CD14-positive monocyte (primary cell): Measurements from ENCODE around the gene CST2. TPM values are rescaled to one million over a fixed set of nuclear protein-coding genes. Genes with fewer than 3 reads are reported as not detected.

ENCODE experiments used
- DNase-seq, 3 donors: peaks; one replicate each; pipeline ENCODE4 v3.0.0-alpha.2; 2011 to 2022
- H2AFZ ChIP-seq: 2 replicates; pipeline ENCODE4 v1.6.0; 2012; ENCODE audit warnings: mild to moderate bottlenecking, low read depth, low read length, inconsistent platforms; ENCODE audit not compliant: insufficient read depth, poor library complexity, severe bottlenecking
- H3K27ac ChIP-seq, 2 donors: 1 replicate in 1 of 2; 2 replicates in 1 of 2; pipeline ENCODE4 v1.5.1; 2012 to 2013; ENCODE audit warnings: low read length in 2 of 2, control low read depth in 1 of 2, inconsistent platforms in 1 of 2, low read depth in 1 of 2, mild to moderate bottlenecking in 1 of 2
- H3K27me3 ChIP-seq, 2 donors: one replicate each; pipeline versions ENCODE4 v1.6.0 to v1.6.1; 2011 to 2013; ENCODE audit warnings: low read length in 2 of 2; ENCODE audit not compliant: control insufficient read depth in 2 of 2, insufficient read depth in 2 of 2
- H3K36me3 ChIP-seq, 2 donors: replicated peaks in 1 of 2; 1 replicate in 1 of 2; 2 replicates in 1 of 2; pipeline versions ENCODE4 v1.5.1 to v1.6.1; 2012 to 2013; ENCODE audit warnings: low read length in 2 of 2, control low read depth in 1 of 2, inconsistent platforms in 1 of 2, mild to moderate bottlenecking in 1 of 2; ENCODE audit not compliant: insufficient read depth in 2 of 2, control insufficient read depth in 1 of 2
- H3K4me1 ChIP-seq, 2 donors: 1 replicate in 1 of 2; 2 replicates in 1 of 2; pipeline versions ENCODE4 v1.5.1 to v1.6.1; 2012 to 2013; ENCODE audit warnings: low read length in 2 of 2, control low read depth in 1 of 2, inconsistent platforms in 1 of 2, mild to moderate bottlenecking in 1 of 2, moderate library complexity in 1 of 2; ENCODE audit not compliant: insufficient read depth in 2 of 2, control insufficient read depth in 1 of 2
- H3K4me2 ChIP-seq: replicated peaks from 2 replicates; pipeline ENCODE3; 2012; ENCODE audit warnings: low read length, moderate library complexity, mild to moderate bottlenecking; ENCODE audit not compliant: poor library complexity, severe bottlenecking; ENCODE audit errors: extremely low read depth
- H3K4me3 ChIP-seq, 3 experiments: fragments of 200-600 bp in 1 of 3; sonication (generic) in 1 of 3; replicated peaks in 1 of 3; 1 replicate in 2 of 3; 2 replicates in 1 of 3; pipeline ENCODE4 v1.5.1; 2011 to 2013; ENCODE audit warnings: low read length in 3 of 3, mild to moderate bottlenecking in 3 of 3, control low read depth in 2 of 3, low read depth in 2 of 3, inconsistent platforms in 1 of 3, moderate library complexity in 1 of 3
- H3K79me2 ChIP-seq: 2 replicates; pipeline ENCODE4 v1.6.0; 2012; ENCODE audit warnings: mild to moderate bottlenecking, control low read depth, inconsistent platforms, low read length, moderate library complexity; ENCODE audit not compliant: insufficient read depth
- H3K9ac ChIP-seq: 2 replicates; pipeline ENCODE4 v1.6.0; 2017; ENCODE audit warnings: low read length, mild to moderate bottlenecking; ENCODE audit not compliant: insufficient read depth, poor library complexity, severe bottlenecking
- H3K9me3 ChIP-seq, 2 donors: replicated peaks in 1 of 2; 1 replicate in 1 of 2; 2 replicates in 1 of 2; pipeline versions ENCODE4 v1.5.1 to v1.6.1; 2012 to 2013; ENCODE audit warnings: low read length in 2 of 2, control low read depth in 1 of 2; ENCODE audit not compliant: control insufficient read depth in 1 of 2, insufficient read depth in 1 of 2
- H4K20me1 ChIP-seq: 2 replicates; pipeline ENCODE4 v1.6.0; 2012; ENCODE audit warnings: mild to moderate bottlenecking, low read length, control low read depth, moderate library complexity; ENCODE audit not compliant: insufficient read depth
- H3K27ac Mint-ChIP-seq, 7 donors: one replicate each; pipeline ENCODE4 v1.8.0; 2020; ENCODE audit warnings: mild to moderate bottlenecking in 7 of 7, mixed read lengths in 7 of 7, moderate library complexity in 6 of 7, inconsistent platforms in 2 of 7
- H3K27me3 Mint-ChIP-seq, 3 donors: one replicate each; pipeline ENCODE4 v1.8.0; 2021 to 2022; ENCODE audit warnings: low read depth in 3 of 3, mild to moderate bottlenecking in 3 of 3, mixed read lengths in 3 of 3, moderate library complexity in 3 of 3, inconsistent platforms in 1 of 3
- H3K36me3 Mint-ChIP-seq, 2 donors: one replicate each; pipeline ENCODE4 v1.8.0; 2020; ENCODE audit warnings: mixed read lengths in 2 of 2, inconsistent platforms in 1 of 2, mild to moderate bottlenecking in 1 of 2
- H3K4me1 Mint-ChIP-seq: one replicate; pipeline ENCODE4 v1.8.0; 2020; ENCODE audit warnings: mild to moderate bottlenecking, mixed read lengths
- H3K4me3 Mint-ChIP-seq, 2 donors: one replicate each; pipeline ENCODE4 v1.8.0; 2020; ENCODE audit warnings: mild to moderate bottlenecking in 2 of 2, mixed read lengths in 2 of 2, moderate library complexity in 1 of 2
- H3K9me3 Mint-ChIP-seq, 7 donors: one replicate each; pipeline ENCODE4 v1.8.0; 2020 to 2022; ENCODE audit warnings: mixed read lengths in 7 of 7, mild to moderate bottlenecking in 6 of 7, moderate library complexity in 6 of 7, inconsistent platforms in 2 of 7
- WGBS: methylation state at CpG from one replicate; pipeline ENCODE4 v1.1.5; 2013; ENCODE audit warnings: missing lambda C conversion rate; ENCODE audit not compliant: insufficient coverage; 5-methylcytosine and 5-hydroxymethylcytosine counted together
- intact Hi-C, 2 donors: fragments of 100-400 bp; cut with micrococcal nuclease; formaldehyde crosslinking; loops; one replicate each; pipeline versions ENCODE4 v1.15.0 to v1.15.1; 2023
- polyA plus RNA-seq, 3 donors: library from polyadenylated mRNA; depleted of rRNA in 1 of 3; unstranded in 2 of 3; stranded (reverse) in 1 of 3; fragments of 300-500 nt in 2 of 3; fragments of >200 nt in 1 of 3; fragmentation: Illumina TruSeq in 2 of 3; gene quantifications; 1 replicate in 2 of 3; 2 replicates in 1 of 3; pipeline ENCODE4 v1.2.3, GENCODE V29; 2012 to 2021
- TF ChIP-seq, protein P1 (sequence below): fragments of 200-600 bp; IDR thresholded peaks from one replicate; pipeline ENCODE4 v1.8.0; 2022; ENCODE audit warnings: antibody characterized with exemption, mild to moderate bottlenecking

The CST2 gene
- polyA plus RNA-seq, 3 donors = not detected

DNA sequence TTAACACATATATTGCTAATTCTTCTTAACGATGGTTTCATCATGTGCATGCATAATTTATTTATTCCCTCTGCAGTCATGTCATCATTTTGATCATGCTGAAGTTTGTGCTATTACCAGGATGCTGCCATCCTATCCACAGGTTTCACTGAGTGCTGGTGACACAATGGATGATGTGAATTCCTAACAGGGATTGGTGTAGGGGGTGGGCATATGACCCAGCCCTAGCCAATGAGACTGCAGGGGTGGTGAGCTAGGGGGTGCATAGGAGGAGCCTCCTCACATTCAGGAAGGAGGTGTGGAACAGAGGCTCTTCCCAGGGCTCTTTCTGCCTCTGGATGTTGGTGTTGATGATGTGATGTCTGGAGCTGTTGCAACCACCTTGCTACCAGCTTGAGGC is 45.5 kb upstream of the CST2 start:
- H3K4me3 ChIP-seq = no peak overlapping the region
- no peaks in the 10 kb centered on the region for H3K4me1 Mint-ChIP-seq
- no peak overlapping the region for H3K4me3 Mint-ChIP-seq
- H3K9ac ChIP-seq = no peak overlapping the region
- no peak overlapping the region for H3K4me2 ChIP-seq
- no peak for DNase-seq
- no peaks in the 10 kb centered on the region for H3K36me3 Mint-ChIP-seq
- H3K4me1 ChIP-seq = no peaks in the 10 kb centered on the region
- intact Hi-C loops = no loop called here
- no peaks in the 10 kb centered on the region for H3K9me3 ChIP-seq
- peaks cover 2 to 14% (median 12%) of the 10 kb centered on the region in 3 donors for H3K27me3 Mint-ChIP-seq
- H3K27ac Mint-ChIP-seq = no peak overlapping the region
- H4K20me1 ChIP-seq = no peaks in the 10 kb centered on the region
- no peak overlapping the region for H2AFZ ChIP-seq
- H3K9me3 Mint-ChIP-seq = peaks cover 0 to 2% (median 0%) of the 10 kb centered on the region in 7 donors
- no peaks in the 10 kb centered on the region for H3K36me3 ChIP-seq
- no peaks in the 10 kb centered on the region for H3K79me2 ChIP-seq
- no peak overlapping the region for H3K27ac ChIP-seq
- H3K27me3 ChIP-seq = peaks cover 0 to 5% of the 10 kb centered on the region in 2 donors
- WGBS = no CpG with 5 or more reads among the region's 1 CpG
- TF ChIP-seq, protein P1, sequence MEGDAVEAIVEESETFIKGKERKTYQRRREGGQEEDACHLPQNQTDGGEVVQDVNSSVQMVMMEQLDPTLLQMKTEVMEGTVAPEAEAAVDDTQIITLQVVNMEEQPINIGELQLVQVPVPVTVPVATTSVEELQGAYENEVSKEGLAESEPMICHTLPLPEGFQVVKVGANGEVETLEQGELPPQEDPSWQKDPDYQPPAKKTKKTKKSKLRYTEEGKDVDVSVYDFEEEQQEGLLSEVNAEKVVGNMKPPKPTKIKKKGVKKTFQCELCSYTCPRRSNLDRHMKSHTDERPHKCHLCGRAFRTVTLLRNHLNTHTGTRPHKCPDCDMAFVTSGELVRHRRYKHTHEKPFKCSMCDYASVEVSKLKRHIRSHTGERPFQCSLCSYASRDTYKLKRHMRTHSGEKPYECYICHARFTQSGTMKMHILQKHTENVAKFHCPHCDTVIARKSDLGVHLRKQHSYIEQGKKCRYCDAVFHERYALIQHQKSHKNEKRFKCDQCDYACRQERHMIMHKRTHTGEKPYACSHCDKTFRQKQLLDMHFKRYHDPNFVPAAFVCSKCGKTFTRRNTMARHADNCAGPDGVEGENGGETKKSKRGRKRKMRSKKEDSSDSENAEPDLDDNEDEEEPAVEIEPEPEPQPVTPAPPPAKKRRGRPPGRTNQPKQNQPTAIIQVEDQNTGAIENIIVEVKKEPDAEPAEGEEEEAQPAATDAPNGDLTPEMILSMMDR = no peak

DNA sequence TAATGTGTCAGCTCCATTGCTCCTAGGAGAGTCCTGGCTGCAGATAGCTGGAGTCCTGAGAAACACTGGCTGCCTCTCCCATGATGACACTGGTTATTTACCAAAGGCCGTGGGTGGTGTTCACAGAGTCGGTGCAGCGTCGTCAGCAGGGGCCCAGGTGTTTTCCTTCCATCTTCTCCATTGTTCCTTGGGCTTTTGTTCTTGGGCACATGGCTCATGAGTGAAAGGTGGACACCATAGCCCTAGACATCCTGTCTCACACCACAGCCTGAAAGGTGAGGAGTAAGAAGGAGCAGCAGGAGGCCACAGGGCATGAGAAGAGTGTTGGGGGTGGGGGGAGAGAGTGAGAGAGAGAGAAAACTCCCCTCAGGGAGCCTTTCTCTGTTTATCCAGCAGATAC is 43.9 kb upstream of the CST2 start:
- Histone ChIP-seq H4K20me1 (no peaks in the 10 kb centered on the region), H3K36me3 (no peaks in the 10 kb centered on the region), H3K79me2 (no peaks in the 10 kb centered on the region), H3K27ac (no peak overlapping the region), H2AFZ (no peak overlapping the region), H3K9me3 (no peaks in the 10 kb centered on the region), H3K4me1 (no peaks in the 10 kb centered on the region), H3K4me2 (no peak overlapping the region), H3K27me3 (peaks cover 3 to 8% of the 10 kb centered on the region in 2 donors), H3K9ac (no peak overlapping the region), H3K4me3 (no peak overlapping the region)
- no peak overlapping the region for H3K4me3 Mint-ChIP-seq
- H3K4me1 Mint-ChIP-seq = no peaks in the 10 kb centered on the region
- WGBS = 87% methylated on average over 4 of the region's 4 CpGs
- DNase-seq = no peak
- H3K27me3 Mint-ChIP-seq = peaks cover 6 to 22% (median 19%) of the 10 kb centered on the region in 3 donors
- intact Hi-C loops = no loop called here
- TF ChIP-seq, protein P1 = no peak
- peaks cover 0 to 4% (median 0%) of the 10 kb centered on the region in 7 donors for H3K9me3 Mint-ChIP-seq
- H3K36me3 Mint-ChIP-seq = no peaks in the 10 kb centered on the region
- H3K27ac Mint-ChIP-seq = no peak overlapping the region
